Karpas-422 (cell line): ENCODE measurements around the gene SLC38A9. TPM values are rescaled to one million over a fixed set of nuclear protein-coding genes. Genes with fewer than 3 reads are reported as not detected.
A peak's percentile ranks its signal among the peaks of the same experiment; 100 is the strongest.
"Not testable (repeated sequence)": the region's sequence is repeated elsewhere in the genome, so short reads cannot be mapped to it uniquely, and the experiment has no call there.

Experiments used
- DNase-seq: peaks from one replicate; pipeline ENCODE4 v3.0.0-alpha.2; 2015
- H2AFZ ChIP-seq: fragments of 200-600 bp; sonication (generic); 2 replicates; pipeline ENCODE4 v1.6.1; 2014; ENCODE audit warnings: antibody characterized with exemption, low read length, mixed read lengths
- H3K27ac ChIP-seq: fragments of 200-600 bp; sonication (generic); 2 replicates; pipeline ENCODE4 v1.5.1; 2014; ENCODE audit warnings: mild to moderate bottlenecking, low read length, moderate library complexity
- H3K27me3 ChIP-seq: fragments of 200-600 bp; sonication (generic); 2 replicates; pipeline ENCODE4 v1.6.1; 2014; ENCODE audit warnings: low read length, mixed read lengths
- H3K36me3 ChIP-seq: fragments of 200-600 bp; sonication (generic); 2 replicates; pipeline ENCODE4 v1.6.1; 2014; ENCODE audit warnings: low read length, mixed read lengths; ENCODE audit not compliant: insufficient read depth
- H3K4me1 ChIP-seq: fragments of 200-600 bp; sonication (generic); 2 replicates; pipeline ENCODE4 v1.6.1; 2014; ENCODE audit warnings: mild to moderate bottlenecking, low read length, mixed read lengths
- H3K4me2 ChIP-seq: fragments of 200-600 bp; sonication (generic); 2 replicates; pipeline ENCODE4 v1.6.1; 2014; ENCODE audit warnings: low read length, low read depth, mild to moderate bottlenecking; ENCODE audit not compliant: poor library complexity, severe bottlenecking
- H3K4me3 ChIP-seq: fragments of 200-600 bp; sonication (generic); 2 replicates; pipeline ENCODE4 v1.5.1; 2014; ENCODE audit warnings: mild to moderate bottlenecking, antibody characterized with exemption, low read length, mixed read lengths
- H3K79me2 ChIP-seq: fragments of 200-600 bp; sonication (generic); 2 replicates; pipeline ENCODE4 v1.6.1; 2014; ENCODE audit warnings: mild to moderate bottlenecking, low read length, mixed read lengths
- H3K9ac ChIP-seq: fragments of 200-600 bp; sonication (generic); 2 replicates; pipeline ENCODE4 v1.6.0; 2014; ENCODE audit warnings: low read length
- H3K9me2 ChIP-seq: fragments of 200-600 bp; sonication (generic), shearing (Covaris generic); replicated peaks from 2 replicates; pipeline ENCODE4 v1.6.0; 2014; ENCODE audit warnings: mild to moderate bottlenecking, low read length, moderate library complexity; ENCODE audit not compliant: insufficient read depth
- H3K9me3 ChIP-seq: fragments of 300-700, 200-600 bp; sonication (generic); 2 replicates; pipeline ENCODE4 v1.6.1; 2014; ENCODE audit warnings: low read length, mixed read lengths
- H4K20me1 ChIP-seq: fragments of 200-600 bp; sonication (generic); 2 replicates; pipeline ENCODE4 v1.6.1; 2014; ENCODE audit warnings: mild to moderate bottlenecking, antibody characterized with exemption, low read length, low read depth; ENCODE audit not compliant: insufficient read depth
- total RNA-seq: library from RNA; depleted of rRNA; stranded (reverse); fragments of >200 nt; shearing (Covaris generic); gene quantifications from 2 replicates; pipeline ENCODE4 v1.2.3, GENCODE V29; 2014; ENCODE audit warnings: low replicate concordance

The SLC38A9 gene
- total RNA-seq, 1 experiment from 2014 or later: 67.0 TPM

DNA sequence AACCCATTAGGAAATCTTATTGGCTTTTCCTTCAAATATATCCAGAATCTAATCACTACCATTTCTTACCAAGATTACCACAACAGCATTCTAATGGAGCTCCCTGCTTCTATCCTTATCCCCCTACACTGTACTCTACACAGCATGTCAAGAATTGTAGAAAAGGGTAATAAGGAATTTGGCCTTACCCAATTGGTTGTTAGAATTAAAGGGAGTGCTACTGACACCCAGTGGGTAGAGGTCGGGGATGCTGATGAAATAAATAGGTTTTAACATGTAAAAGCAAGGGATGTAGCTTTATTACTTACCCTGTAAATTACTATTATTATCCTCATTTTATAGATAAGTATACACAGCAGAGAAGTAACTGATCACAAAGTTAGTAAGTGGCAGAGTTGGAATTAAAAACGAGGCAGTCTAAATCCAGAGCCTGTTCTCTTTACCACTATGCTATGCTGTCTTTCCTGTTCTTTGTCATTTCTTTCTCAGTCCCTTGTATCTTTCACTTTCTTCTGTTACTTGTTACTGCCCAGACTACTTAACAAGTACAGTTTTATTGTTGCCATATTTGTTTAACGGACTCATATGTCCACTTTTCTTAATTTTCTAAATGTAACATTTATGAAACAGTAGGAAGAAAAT lies 10.5 kb downstream of the SLC38A9 start:
- Histone ChIP-seq H3K27me3 (no peaks in the 10 kb centered on the region), H3K9ac (no peak overlapping the region), H2AFZ (no peak overlapping the region), H3K27ac (no peak overlapping the region), H3K4me1 (peaks cover 11% of the 10 kb centered on the region), H3K79me2 (peaks cover 25% of the 10 kb centered on the region), H3K4me2 (no peak overlapping the region), H4K20me1 (no peaks in the 10 kb centered on the region), H3K4me3 (no peak overlapping the region), H3K9me3 (no peaks in the 10 kb centered on the region), H3K9me2 (no peaks in the 10 kb centered on the region), H3K36me3 (peaks cover 10% of the 10 kb centered on the region; the same call in 1 of the 2 replicates)
- no peak for DNase-seq

DNA sequence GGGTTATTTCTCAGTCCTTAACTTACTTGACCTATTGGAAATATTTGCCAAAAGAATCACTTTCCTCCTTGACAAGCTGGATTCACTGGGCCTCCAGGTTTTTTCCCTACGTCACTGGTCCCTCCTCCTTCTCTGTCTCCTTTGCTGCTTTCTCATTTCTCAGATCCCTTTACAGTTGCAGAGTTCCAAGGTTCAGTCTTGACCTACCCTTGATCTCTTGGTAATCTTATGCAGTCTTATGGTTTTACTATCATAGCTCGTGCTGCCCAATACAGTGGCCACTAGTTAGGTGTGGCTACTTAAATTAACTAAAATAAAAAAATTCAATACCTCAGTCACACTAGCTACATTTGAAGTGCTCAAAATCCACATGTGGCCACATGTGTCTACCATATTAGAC lies 11.4 kb downstream of the SLC38A9 start:
- Histone ChIP-seq H2AFZ (no peak overlapping the region), H3K79me2 (peaks cover 19% of the 10 kb centered on the region; the same call in 1 of the 2 replicates), H3K4me1 (peaks cover 11% of the 10 kb centered on the region), H3K9ac (no peak overlapping the region), H3K27me3 (no peaks in the 10 kb centered on the region), H3K36me3 (peaks cover 10% of the 10 kb centered on the region; the same call in 1 of the 2 replicates), H3K4me2 (no peak overlapping the region), H3K4me3 (no peak overlapping the region), H3K9me2 (no peaks in the 10 kb centered on the region), H4K20me1 (no peaks in the 10 kb centered on the region), H3K9me3 (no peaks in the 10 kb centered on the region), H3K27ac (no peak overlapping the region)
- no peak for DNase-seq

DNA sequence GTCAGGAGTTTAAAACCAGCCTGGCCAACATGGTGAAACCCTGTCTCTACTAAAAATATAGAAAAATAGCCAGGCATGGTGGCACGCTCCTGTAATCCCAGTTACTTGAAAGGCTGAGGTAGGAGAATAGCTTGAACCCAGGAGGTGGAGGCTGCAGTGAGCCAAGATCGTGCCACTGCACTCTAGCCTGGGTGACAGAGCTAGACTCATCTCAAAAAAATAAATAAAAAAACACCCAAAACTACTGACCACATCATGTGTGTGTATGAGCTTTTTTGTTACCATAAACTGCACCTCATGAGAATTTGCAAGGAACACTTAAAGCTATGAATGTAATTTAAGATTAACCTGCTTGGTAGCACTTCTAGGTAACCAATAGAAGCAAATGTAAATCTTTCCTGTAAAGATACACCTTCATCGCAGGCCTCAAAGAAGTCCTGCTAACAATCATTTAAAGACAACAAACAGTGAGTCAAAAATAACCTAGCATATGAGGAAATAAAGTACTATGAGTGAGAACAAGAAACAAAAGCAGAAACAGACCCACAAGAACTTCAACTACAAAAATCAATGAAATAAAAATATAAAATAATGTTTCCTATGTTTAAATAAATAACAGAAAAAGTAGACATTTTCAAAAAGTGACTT lies 13.0 kb downstream of the SLC38A9 start:
- Histone ChIP-seq H3K9me3 (no peaks in the 10 kb centered on the region), H3K27me3 (no peaks in the 10 kb centered on the region), H3K79me2 (peaks cover 11% of the 10 kb centered on the region; the same call in 1 of the 2 replicates), H3K27ac (no peak overlapping the region), H3K4me2 (no peak overlapping the region), H4K20me1 (no peaks in the 10 kb centered on the region), H3K9me2 (no peaks in the 10 kb centered on the region), H3K36me3 (peaks cover 10% of the 10 kb centered on the region; the same call in 1 of the 2 replicates), H3K4me1 (peaks cover 7% of the 10 kb centered on the region), H3K4me3 (no peak overlapping the region), H2AFZ (no peak overlapping the region), H3K9ac (no peak overlapping the region)
- no peak for DNase-seq

DNA sequence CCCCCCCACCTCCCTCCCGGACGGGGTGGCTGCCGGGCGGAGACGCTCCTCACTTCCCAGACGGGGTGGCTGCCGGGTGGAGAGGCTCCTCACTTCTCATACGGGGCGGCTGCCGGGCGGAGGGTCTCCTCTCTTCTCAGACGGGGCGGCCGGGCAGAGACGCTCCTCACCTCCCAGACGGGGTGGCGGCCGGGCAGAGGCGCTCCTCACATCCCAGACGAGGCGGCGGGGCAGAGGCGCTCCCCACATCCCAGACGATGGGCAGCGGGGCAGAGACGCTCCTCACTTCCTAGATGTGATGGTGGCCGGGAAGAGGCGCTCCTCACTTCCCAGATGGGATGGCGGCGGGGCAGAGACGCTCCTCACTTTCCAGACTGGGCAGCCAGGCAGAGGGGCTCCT lies 15.4 kb downstream of the SLC38A9 start:
- H4K20me1 ChIP-seq, H3K27ac ChIP-seq, H3K4me3 ChIP-seq, H3K36me3 ChIP-seq, H3K9me2 ChIP-seq, H2AFZ ChIP-seq, H3K79me2 ChIP-seq, DNase-seq, H3K9me3 ChIP-seq, H3K4me2 ChIP-seq, H3K27me3 ChIP-seq, H3K9ac ChIP-seq, H3K4me1 ChIP-seq: not testable (repeated sequence)

DNA sequence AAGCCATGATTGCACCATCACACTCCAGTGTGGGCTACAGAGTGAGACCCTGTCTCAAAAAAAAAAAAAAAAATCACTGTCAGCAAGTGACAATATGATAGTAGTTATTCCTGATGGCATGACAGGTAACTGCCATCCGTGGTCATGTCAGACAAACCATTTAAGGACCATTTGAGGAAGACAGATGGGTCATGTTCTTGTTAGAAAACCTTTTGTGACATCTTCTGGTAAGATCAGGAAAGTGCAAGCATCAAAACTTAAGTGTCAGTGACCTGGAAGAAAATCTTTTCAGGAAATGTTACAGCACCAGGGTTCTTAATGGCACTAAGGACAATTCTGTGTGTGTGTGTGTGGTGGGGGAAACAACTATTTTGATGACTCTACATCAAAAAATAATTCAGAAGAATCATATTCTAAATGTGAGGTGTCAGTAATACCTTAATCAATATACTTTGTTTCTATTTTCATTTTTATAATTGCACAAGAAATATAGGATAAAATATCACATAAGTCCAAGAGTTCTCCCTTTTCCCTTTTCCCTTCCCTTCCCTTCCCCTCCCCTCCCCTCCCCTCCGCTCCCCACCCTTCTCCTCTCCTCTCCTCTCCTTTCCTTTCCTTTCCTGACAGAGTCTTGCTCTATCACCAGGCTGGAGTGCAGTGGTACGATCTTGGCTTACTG lies 17.8 kb downstream of the SLC38A9 start:
- no peak overlapping the region for H2AFZ ChIP-seq
- no peak overlapping the region for H3K9ac ChIP-seq
- no peaks in the 10 kb centered on the region for H4K20me1 ChIP-seq
- H3K36me3 ChIP-seq: peaks cover 10% of the 10 kb centered on the region; the same call in 1 of the 2 replicates
- no peaks in the 10 kb centered on the region for H3K9me2 ChIP-seq
- H3K79me2 ChIP-seq: peaks cover 15% of the 10 kb centered on the region; the same call in 1 of the 2 replicates
- H3K4me2 ChIP-seq: no peak overlapping the region
- no peaks in the 10 kb centered on the region for H3K9me3 ChIP-seq
- no peak overlapping the region for H3K4me3 ChIP-seq
- H3K27ac ChIP-seq: no peak overlapping the region
- peak; percentile 62 for DNase-seq
- no peaks in the 10 kb centered on the region; the same call in 1 of the 2 replicates for H3K4me1 ChIP-seq
- H3K27me3 ChIP-seq: no peaks in the 10 kb centered on the region

DNA sequence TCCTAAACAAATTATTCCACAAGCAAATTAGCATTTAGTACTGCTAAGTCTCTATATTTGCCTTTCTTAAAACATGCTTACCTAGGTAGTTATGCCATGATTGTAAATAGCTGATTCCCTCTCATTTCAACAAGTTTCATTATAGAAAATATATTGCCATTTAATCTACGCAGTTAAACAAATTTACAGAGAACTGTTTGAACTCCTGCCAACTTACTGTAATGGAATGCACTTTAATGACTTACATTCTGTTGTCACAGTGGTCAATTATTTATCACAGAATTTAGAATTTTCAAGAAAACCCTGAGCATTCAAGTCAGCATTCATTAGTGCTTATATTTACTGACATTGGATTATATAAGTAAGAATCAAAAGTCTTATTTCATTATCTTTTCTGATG lies 19.6 kb downstream of the SLC38A9 start:
- Histone ChIP-seq H3K79me2 (peaks cover 15% of the 10 kb centered on the region; the same call in 1 of the 2 replicates), H3K27me3 (no peaks in the 10 kb centered on the region), H3K9ac (no peak overlapping the region), H3K4me1 (no peaks in the 10 kb centered on the region; the same call in 1 of the 2 replicates), H3K27ac (no peak overlapping the region), H3K9me3 (no peaks in the 10 kb centered on the region), H4K20me1 (no peaks in the 10 kb centered on the region), H2AFZ (no peak overlapping the region), H3K4me2 (no peak overlapping the region), H3K4me3 (no peak overlapping the region), H3K9me2 (no peaks in the 10 kb centered on the region), H3K36me3 (peaks cover 5% of the 10 kb centered on the region; the same call in 1 of the 2 replicates)
- no peak for DNase-seq

DNA sequence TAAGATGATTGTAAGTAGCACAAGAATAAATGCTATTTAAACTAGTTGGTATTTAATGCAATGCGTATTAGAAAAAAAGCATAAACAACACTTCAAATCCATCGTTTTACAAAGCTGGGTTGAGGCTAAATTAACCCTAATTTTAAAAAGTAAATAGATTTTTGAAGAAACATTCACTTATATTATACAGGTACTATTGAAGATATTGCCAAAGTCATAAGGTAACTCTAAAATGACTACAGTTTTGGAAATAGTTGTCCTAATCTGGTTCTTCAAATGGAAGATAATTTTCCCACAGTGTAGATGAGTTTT lies 20.1 kb downstream of the SLC38A9 start:
- H3K27ac ChIP-seq: no peak overlapping the region
- H3K4me2 ChIP-seq: no peak overlapping the region
- no peaks in the 10 kb centered on the region for H3K9me3 ChIP-seq
- H2AFZ ChIP-seq: no peak overlapping the region
- H3K4me1 ChIP-seq: no peaks in the 10 kb centered on the region; the same call in 1 of the 2 replicates
- no peak overlapping the region for H3K9ac ChIP-seq
- no peaks in the 10 kb centered on the region for H3K9me2 ChIP-seq
- H3K27me3 ChIP-seq: no peaks in the 10 kb centered on the region
- no peak for DNase-seq
- H3K36me3 ChIP-seq: 0 out of 2 replicates have a peak, but pooled peaks cover under 1% of the 10 kb centered on the region
- H3K79me2 ChIP-seq: peaks cover 15% of the 10 kb centered on the region; the same call in 1 of the 2 replicates
- no peak overlapping the region for H3K4me3 ChIP-seq
- no peaks in the 10 kb centered on the region for H4K20me1 ChIP-seq
